ENCODE measurements around the gene ARHGEF26.

ARHGEF26 gene

GRCh38 chr3:154119951-154120350 is 1.2 kb upstream of the ARHGEF26 start:
- DNase-seq (ENCODE audit: low read depth): no peak

GRCh38 chr3:154121701-154122551 is 736 bp downstream of the ARHGEF26 start:
- no peak for DNase-seq (ENCODE audit: low read depth)

GRCh38 chr3:154122552-154122911 is 1.3 kb downstream of the ARHGEF26 start:
- DNase-seq (ENCODE audit: low read depth): no peak

GRCh38 chr3:154122912-154123559 is 1.8 kb downstream of the ARHGEF26 start:
- DNase-seq (ENCODE audit: low read depth): no peak

- no peak for DNase-seq (ENCODE audit: low read depth)
Measured at GRCh38 chr3:154123906-154124305, 2.7 kb downstream of the ARHGEF26 start.

- DNase-seq (ENCODE audit: low read depth): no peak
Measured at GRCh38 chr3:154125378-154126030, 4.3 kb downstream of the ARHGEF26 start.

GRCh38 chr3:154126651-154127050 is 5.5 kb downstream of the ARHGEF26 start:
- DNase-seq (ENCODE audit: low read depth): no peak

GRCh38 chr3:154129625-154130024 is 8.4 kb downstream of the ARHGEF26 start:
- no peak for DNase-seq (ENCODE audit: low read depth)

GRCh38 chr3:154130540-154130939 is 9.3 kb downstream of the ARHGEF26 start:
- DNase-seq (ENCODE audit: low read depth): no peak

GRCh38 chr3:154131830-154132229 is 10.6 kb downstream of the ARHGEF26 start:
- DNase-seq (ENCODE audit: low read depth): no peak

GRCh38 chr3:154132777-154133375 is 11.7 kb downstream of the ARHGEF26 start:
- DNase-seq (ENCODE audit: low read depth): no peak

- DNase-seq (ENCODE audit: low read depth): no peak
Measured at GRCh38 chr3:154135511-154136173, 14.5 kb downstream of the ARHGEF26 start.

- DNase-seq (ENCODE audit: low read depth): no peak
Measured at GRCh38 chr3:154137036-154137435, 15.8 kb downstream of the ARHGEF26 start.

GRCh38 chr3:154139996-154140436 is 18.8 kb downstream of the ARHGEF26 start:
- no peak for DNase-seq (ENCODE audit: low read depth)

GRCh38 chr3:154142608-154143007 is 21.4 kb downstream of the ARHGEF26 start:
- DNase-seq (ENCODE audit: low read depth): no peak

GRCh38 chr3:154143873-154144272 is 22.7 kb downstream of the ARHGEF26 start:
- no peak for DNase-seq (ENCODE audit: low read depth)

GRCh38 chr3:154144825-154145465 is 23.8 kb downstream of the ARHGEF26 start:
- no peak for DNase-seq (ENCODE audit: low read depth)

- no peak for DNase-seq (ENCODE audit: low read depth)
Measured at GRCh38 chr3:154148541-154148940, 27.4 kb downstream of the ARHGEF26 start.

- no peak for DNase-seq (ENCODE audit: low read depth)
Measured at GRCh38 chr3:154149286-154149685, 28.1 kb downstream of the ARHGEF26 start.

- DNase-seq (ENCODE audit: low read depth): no peak
Measured at GRCh38 chr3:154151969-154152368, 30.8 kb downstream of the ARHGEF26 start.

- no peak for DNase-seq (ENCODE audit: low read depth)
Measured at GRCh38 chr3:154152741-154153140, 31.6 kb downstream of the ARHGEF26 start.
